K562 (cell line): Measurements from ENCODE around the gene URAD. TPM values are rescaled to one million over a fixed set of nuclear protein-coding genes. Genes with fewer than 3 reads are reported as not detected.
A peak's percentile ranks its signal among the peaks of the same experiment; 100 is the strongest.

Experiments used
- ATAC-seq: fragments of 200-7000 bp; cut with Tn5 transposase; 3 replicates; pipeline ENCODE4 v1.9.1; 2020; ENCODE audit warnings: moderate library complexity
- BruUV-seq: library from RNA; stranded (reverse); fragments of 400-500 nt; replicated peaks from 2 replicates; lab custom pipeline; 2021; lab: Mats Ljungman, UMichigan
- CTCF ChIA-PET: fragments of 300-600 bp; formaldehyde crosslinking; extraction: SDS; loops from one replicate; lab custom pipeline; 2021; ENCODE audit warnings: low intra/inter-chr PET ratio; lab: Yijun Ruan, JAX
- POLR2A ChIA-PET: fragments of 300-600, 350-650 bp; sonication (Branson Sonifier 250); formaldehyde crosslinking; extraction: SDS; loops from one replicate; lab custom pipeline; 2021; ENCODE audit warnings: antibody characterized with exemption, inconsistent platforms; lab: Yijun Ruan, JAX
- DNase-seq, 4 experiments: peaks; one replicate each; pipeline versions ENCODE4 v3.0.0 to v3.0.0-alpha.2; 2011 to 2018; ENCODE audit warnings: low spot score in 3 of 4, mixed read lengths in 3 of 4; ENCODE audit errors: extremely low read depth in 1 of 4
- FAIRE-seq: peaks from 2 replicates; lab custom pipeline; 2011; peaks lifted over from hg19 to GRCh38; lab: Jason Lieb, UNC
- H2AFZ ChIP-seq: 2 replicates; pipeline ENCODE4 v1.6.0; 2011; ENCODE audit warnings: low read depth, low read length, control low read depth, inconsistent platforms
- H3K27ac ChIP-seq: fragments of 200-600 bp; 3 replicates; pipeline ENCODE4 v1.8.0; 2011; ENCODE audit warnings: low read depth, mild to moderate bottlenecking, control low read depth, inconsistent platforms, low read length, moderate library complexity, mixed read lengths; ENCODE audit errors: extremely low read depth
- H3K27me3 ChIP-seq, 2 experiments: fragments of 300-600 bp in 1 of 2; 2 replicates in 1 of 2; 3 replicates in 1 of 2; pipeline versions ENCODE4 v1.6.0 to v1.8.0; 2011; ENCODE audit warnings: inconsistent platforms in 2 of 2, low read length in 2 of 2, mild to moderate bottlenecking in 1 of 2, mixed read lengths in 1 of 2, moderate library complexity in 1 of 2; ENCODE audit not compliant: control insufficient read depth in 2 of 2, insufficient read depth in 2 of 2
- H3K36me3 ChIP-seq: fragments of 300-600 bp; 3 replicates; pipeline ENCODE4 v1.8.0; 2011; ENCODE audit warnings: mild to moderate bottlenecking, low read length, inconsistent platforms; ENCODE audit not compliant: control insufficient read depth, insufficient read depth
- H3K4me1 ChIP-seq, 2 experiments: fragments of 200-600 bp in 1 of 2; replicated peaks in 1 of 2; 2 replicates in 1 of 2; 3 replicates in 1 of 2; pipeline versions ENCODE4 v1.5.1 to v1.8.0; 2011; ENCODE audit warnings: inconsistent platforms in 2 of 2, low read length in 2 of 2, mild to moderate bottlenecking in 1 of 2, mixed read lengths in 1 of 2, moderate library complexity in 1 of 2; ENCODE audit not compliant: control insufficient read depth in 2 of 2, insufficient read depth in 2 of 2
- H3K4me2 ChIP-seq: 2 replicates; pipeline ENCODE4 v1.6.1; 2011; ENCODE audit warnings: low read length, control low read depth, inconsistent platforms, mixed read lengths; ENCODE audit not compliant: insufficient read depth
- H3K4me3 ChIP-seq: fragments of 200-600 bp; sonication (generic), shearing (Covaris generic); 2 replicates; pipeline ENCODE4 v1.5.1; 2016; ENCODE audit warnings: control low read depth, inconsistent platforms
- H3K79me2 ChIP-seq: fragments of 200-600 bp; 3 replicates; pipeline ENCODE4 v1.8.0; 2011; ENCODE audit warnings: low read length, inconsistent platforms; ENCODE audit not compliant: control insufficient read depth, insufficient read depth
- H3K9ac ChIP-seq, 2 experiments: 2 replicates each; pipeline versions ENCODE4 v1.6.0 to v1.6.1; 2011; ENCODE audit warnings: low read depth in 2 of 2, low read length in 2 of 2, control low read depth in 1 of 2, inconsistent platforms in 1 of 2, mild to moderate bottlenecking in 1 of 2, mixed read lengths in 1 of 2; ENCODE audit not compliant: insufficient read depth in 1 of 2
- H3K9me1 ChIP-seq: one replicate; pipeline ENCODE4 v1.6.0; 2011; ENCODE audit warnings: inconsistent platforms, mild to moderate bottlenecking, low read length, moderate library complexity; ENCODE audit not compliant: control insufficient read depth, insufficient read depth
- H3K9me3 ChIP-seq: replicated peaks from 2 replicates; pipeline ENCODE4 v1.5.1; 2011; ENCODE audit warnings: low read depth, low read length, inconsistent platforms; ENCODE audit not compliant: control insufficient read depth, insufficient read depth
- H4K20me1 ChIP-seq: replicated peaks from 2 replicates; pipeline ENCODE4 v1.6.1; 2011; ENCODE audit warnings: low read length, inconsistent platforms, mixed read lengths; ENCODE audit not compliant: control insufficient read depth, insufficient read depth
- BCOR ChIP-seq: fragments of 450-650 bp; IDR thresholded peaks from 2 replicates; pipeline ENCODE4 v1.6.1; 2016
- PTTG1 ChIP-seq: fragments of 450-650 bp; IDR thresholded peaks from 2 replicates; pipeline ENCODE4 v1.6.1; 2016; ENCODE audit warnings: low read depth, mild to moderate bottlenecking, missing genetic modification characterization, missing compliant biosample characterization
- RBM25 ChIP-seq: fragments of 200-400 bp; formaldehyde crosslinking; IDR thresholded peaks from 2 replicates; pipeline ENCODE4 v1.6.1; 2018; ENCODE audit warnings: low read length, low read depth, moderate library complexity; ENCODE audit not compliant: severe bottlenecking
- RBM39 ChIP-seq: fragments of 200-400 bp; formaldehyde crosslinking; optimal IDR thresholded peaks from 2 replicates; pipeline ENCODE3; 2018; ENCODE audit warnings: low read depth, low read length
- TAL1 ChIP-seq: fragments of 450-650 bp; IDR thresholded peaks from 2 replicates; pipeline ENCODE4 v1.6.1; 2016; ENCODE audit warnings: mild to moderate bottlenecking
- ZFP36 ChIP-seq: fragments of 150-350 bp; IDR thresholded peaks from 2 replicates; pipeline ENCODE4 v1.6.1; 2018; ENCODE audit warnings: low read length, low read depth; ENCODE audit not compliant: partially characterized antibody
- WGBS: fragments of 100-300 bp; shearing (Covaris generic); methylation state at CpG from one replicate; pipeline ENCODE4 v1.1.6; 2016; ENCODE audit warnings: low coverage, mixed read lengths; ENCODE audit not compliant: insufficient coverage; ENCODE audit errors: missing lambda C conversion rate; 5-methylcytosine and 5-hydroxymethylcytosine counted together
- in situ Hi-C: fragments of 300-500 bp; cut with MboI; formaldehyde crosslinking; loops from 4 replicates; pipeline ENCODE4 v1.15.0; 2018; ENCODE audit warnings: inconsistent platforms, mixed read lengths
- intact Hi-C: fragments of 100-400 bp; cut with micrococcal nuclease; formaldehyde crosslinking; loops from 2 replicates; pipeline ENCODE4 v1.14.2; 2022
- polyA plus RNA-seq, 8 experiments: library from polyadenylated mRNA; depleted of rRNA in 4 of 8; stranded (reverse) in 5 of 8; unstranded in 3 of 8; fragments of >200 nt; fragmentation: Nextera tagmentation in 2 of 8; fragmentation: Illumina TruSeq in 1 of 8; extraction: Ambion mirVana in 2 of 8; extraction: Trizol in 1 of 8; gene quantifications; 2 replicates each; pipeline versions ENCODE4 v1.2.1 to v1.2.3, GENCODE V29; 2011 to 2014; ENCODE audit warnings: inconsistent platforms in 1 of 8, missing spikeins in 1 of 8
- total RNA-seq, 7 experiments: library from RNA; depleted of rRNA in 6 of 7; stranded (reverse); fragments of >200 nt in 6 of 7; fragmentation: Illumina TruSeq in 2 of 7; extraction: Trizol in 2 of 7; gene quantifications; 2 replicates each; pipeline versions ENCODE4 v1.2.1 to v1.2.3, GENCODE V29; 2011 to 2021; ENCODE audit warnings: low replicate concordance in 1 of 7
- TF ChIP-seq, protein P1 (sequence below): IDR thresholded peaks from 2 replicates; pipeline ENCODE4 v1.6.1; 2016; ENCODE audit warnings: missing genetic modification characterization, missing compliant biosample characterization

URAD gene
- total and polyA plus RNA-seq, 9 of the 15 experiments (the other 6 are each of a cell fraction or from before 2014, with no cell fraction given) = not detected

DNA sequence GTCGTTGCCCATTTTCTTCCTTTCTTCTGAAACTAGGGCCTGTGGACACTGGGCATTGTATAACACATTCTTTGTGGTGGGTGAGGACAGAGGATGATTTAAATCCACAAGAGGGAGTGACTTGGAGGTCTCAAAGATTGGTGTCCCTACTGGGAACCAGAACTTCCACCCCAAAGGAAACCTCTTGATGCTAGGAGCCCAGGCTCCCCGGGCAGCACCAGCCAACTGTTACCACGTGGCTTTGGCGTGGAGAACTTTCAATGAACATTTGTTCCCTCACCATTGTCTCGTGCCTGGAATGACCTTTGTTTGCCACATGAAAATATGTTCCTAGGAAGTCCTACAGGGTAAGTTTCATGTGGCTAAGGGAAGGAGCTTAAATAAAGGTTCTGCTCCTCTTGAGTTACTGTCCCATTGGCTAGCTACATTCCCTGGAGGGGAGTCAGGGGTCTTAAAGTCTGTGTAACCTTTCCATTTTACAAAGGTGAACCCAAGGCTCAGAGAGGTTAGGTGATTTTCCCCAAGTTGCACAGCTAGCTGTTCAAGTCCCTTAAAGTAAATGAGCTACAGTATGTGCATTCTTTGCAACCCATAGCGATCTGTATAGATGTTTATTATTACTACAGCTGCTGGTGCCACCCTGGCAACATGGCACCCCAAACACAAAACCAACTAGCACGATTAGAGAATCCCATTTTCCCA, 14.4 kb downstream of the URAD start:
- in situ Hi-C loops = loop anchor here (25.0 kb wide), 1 partner anchor 462 kb away; no protein-coding TSS in a partner anchor
- H3K4me3 ChIP-seq = no peak overlapping the region
- WGBS = 0% methylated on average over 7 of the region's 7 CpGs
- no peaks in the 10 kb centered on the region for H3K9me1 ChIP-seq
- ChIA-PET CTCF (no interaction called here), POLR2A (interaction anchor here (0.6 kb wide), 1 partner anchor 1092 kb away, joined by 3 read pairs; no protein-coding TSS in a partner anchor)
- ATAC-seq (no peak), FAIRE-seq (no peak), DNase-seq (no peak)
- H3K36me3 ChIP-seq = no peaks in the 10 kb centered on the region
- H2AFZ ChIP-seq = no peak overlapping the region
- intact Hi-C loops = no loop called here
- H3K4me1 ChIP-seq = 0 out of 5 replicates have a peak, but pooled peaks cover 0 to 3% of the 10 kb centered on the region in 2 experiments
- BruUV-seq = no TSS peak
- no peaks in the 10 kb centered on the region for H4K20me1 ChIP-seq
- H3K27ac ChIP-seq = no peak overlapping the region
- no peaks in the 10 kb centered on the region for H3K9me3 ChIP-seq
- TF ChIP-seq, protein P1, sequence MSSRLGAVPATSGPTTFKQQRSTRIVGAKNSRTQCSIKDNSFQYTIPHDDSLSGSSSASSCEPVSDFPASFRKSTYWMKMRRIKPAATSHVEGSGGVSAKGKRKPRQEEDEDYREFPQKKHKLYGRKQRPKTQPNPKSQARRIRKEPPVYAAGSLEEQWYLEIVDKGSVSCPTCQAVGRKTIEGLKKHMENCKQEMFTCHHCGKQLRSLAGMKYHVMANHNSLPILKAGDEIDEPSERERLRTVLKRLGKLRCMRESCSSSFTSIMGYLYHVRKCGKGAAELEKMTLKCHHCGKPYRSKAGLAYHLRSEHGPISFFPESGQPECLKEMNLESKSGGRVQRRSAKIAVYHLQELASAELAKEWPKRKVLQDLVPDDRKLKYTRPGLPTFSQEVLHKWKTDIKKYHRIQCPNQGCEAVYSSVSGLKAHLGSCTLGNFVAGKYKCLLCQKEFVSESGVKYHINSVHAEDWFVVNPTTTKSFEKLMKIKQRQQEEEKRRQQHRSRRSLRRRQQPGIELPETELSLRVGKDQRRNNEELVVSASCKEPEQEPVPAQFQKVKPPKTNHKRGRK (tag) = no peak
- TF ChIP-seq ZFP36 = peak; percentile 40
- TF ChIP-seq RBM25 = peak; percentile 69
- no peak for TF ChIP-seq PTTG1
- no peak for TF ChIP-seq RBM39
- no peak for TF ChIP-seq TAL1
- 0 out of 2 replicates have a peak, but pooled peaks have one; percentile 39 for TF ChIP-seq BCOR
- no peak overlapping the region for H3K9ac ChIP-seq
- peaks cover 3 to 58% of the 10 kb centered on the region in 2 experiments; a peak in 3 of 5 replicates for H3K27me3 ChIP-seq
- no peaks in the 10 kb centered on the region for H3K79me2 ChIP-seq
- no peak overlapping the region for H3K4me2 ChIP-seq
